HG02588 (cell line): ENCODE measurements around the gene NAP1L5.
A peak's percentile ranks its signal among the peaks of the same experiment; 100 is the strongest.

Experiments used
- ATAC-seq: cut with Tn5 transposase; IDR thresholded peaks from one replicate; pipeline ENCODE4 v1.9.1; 2021; ENCODE audit warnings: mild to moderate bottlenecking, moderate library complexity; ENCODE audit not compliant: unreplicated experiment

The NAP1L5 gene

GRCh38 chr4:88697588-88698329 is at the start of gene NAP1L5:
NAP1L5 (minus strand) TSS chr4:88697829; CDS start chr4:88697754, 75 bp downstream.
- peak; percentile 98 for ATAC-seq

GRCh38 chr4:88747351-88747750 is 49.7 kb upstream of the NAP1L5 start:
- ATAC-seq: no peak

- ATAC-seq: no peak
Observed at GRCh38 chr4:88746206-88746605, 48.6 kb upstream of the NAP1L5 start.

GRCh38 chr4:88745581-88746163 is 48.0 kb upstream of the NAP1L5 start:
- ATAC-seq: no peak

- no peak for ATAC-seq
Observed at GRCh38 chr4:88745175-88745574, 47.5 kb upstream of the NAP1L5 start.

- ATAC-seq: no peak
Observed at GRCh38 chr4:88744609-88745008, 47.0 kb upstream of the NAP1L5 start.

GRCh38 chr4:88743696-88744095 is 46.1 kb upstream of the NAP1L5 start:
- no peak for ATAC-seq

- ATAC-seq: no peak
Observed at GRCh38 chr4:88742561-88742960, 44.9 kb upstream of the NAP1L5 start.

GRCh38 chr4:88738180-88738579 is 40.6 kb upstream of the NAP1L5 start:
- no peak for ATAC-seq

GRCh38 chr4:88737307-88737941 is 39.8 kb upstream of the NAP1L5 start:
- peak; percentile 68 for ATAC-seq

- no peak for ATAC-seq
Observed at GRCh38 chr4:88736264-88736663, 38.6 kb upstream of the NAP1L5 start.

- no peak for ATAC-seq
Observed at GRCh38 chr4:88735564-88735963, 37.9 kb upstream of the NAP1L5 start.

- ATAC-seq: no peak
Observed at GRCh38 chr4:88734403-88734949, 36.8 kb upstream of the NAP1L5 start.

- no peak for ATAC-seq
Observed at GRCh38 chr4:88732714-88733368, 35.2 kb upstream of the NAP1L5 start.

GRCh38 chr4:88731381-88731780 is 33.8 kb upstream of the NAP1L5 start:
- no peak for ATAC-seq

- no peak for ATAC-seq
Observed at GRCh38 chr4:88730811-88731210, 33.2 kb upstream of the NAP1L5 start.

GRCh38 chr4:88729146-88729760 is 31.6 kb upstream of the NAP1L5 start:
- no peak for ATAC-seq

GRCh38 chr4:88728146-88728545 is 30.5 kb upstream of the NAP1L5 start:
- ATAC-seq: no peak

- no peak for ATAC-seq
Observed at GRCh38 chr4:88725986-88726385, 28.4 kb upstream of the NAP1L5 start.

GRCh38 chr4:88725143-88725542 is 27.5 kb upstream of the NAP1L5 start:
- no peak for ATAC-seq

GRCh38 chr4:88724406-88724805 is 26.8 kb upstream of the NAP1L5 start:
- ATAC-seq: no peak
